ENCODE measurements around the gene LMTK3. TPM values are rescaled to one million over a fixed set of nuclear protein-coding genes. Genes with fewer than 3 reads are reported as not detected.

The LMTK3 gene
- total and polyA plus RNA-seq, 12 donors = 0.06 to 15.1 (median 2.2) TPM

DNA sequence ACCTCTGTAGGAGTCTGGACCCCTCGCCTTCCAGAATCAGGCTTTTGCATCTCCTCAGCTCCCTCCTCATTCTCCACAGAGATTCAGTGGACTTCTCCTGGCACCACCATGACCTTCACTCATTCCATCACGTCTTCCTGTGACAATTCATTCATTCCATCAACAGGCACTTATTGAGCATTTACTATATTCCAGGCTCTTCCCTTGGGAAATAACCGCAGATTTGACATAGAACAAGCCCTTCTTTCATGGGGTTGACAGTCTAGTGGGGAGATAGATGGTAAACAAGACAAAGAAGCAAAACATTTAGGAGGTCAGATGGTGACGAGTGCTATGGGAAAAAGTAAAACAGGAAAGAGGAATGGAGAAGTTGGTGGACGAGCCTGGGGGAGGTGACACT lies 37.7 kb upstream of the LMTK3 start:
- no peak overlapping the region for H3K27ac ChIP-seq
- no peaks in the 10 kb centered on the region for H3K9me3 ChIP-seq (replicated peaks in 1 of 3)
- no peaks in the 10 kb centered on the region for H3K36me3 ChIP-seq (replicated peaks in 1 of 2)
- no peak for TF ChIP-seq POLR2A (IDR thresholded peaks at IDR 0.05)
- TF ChIP-seq, protein P1, sequence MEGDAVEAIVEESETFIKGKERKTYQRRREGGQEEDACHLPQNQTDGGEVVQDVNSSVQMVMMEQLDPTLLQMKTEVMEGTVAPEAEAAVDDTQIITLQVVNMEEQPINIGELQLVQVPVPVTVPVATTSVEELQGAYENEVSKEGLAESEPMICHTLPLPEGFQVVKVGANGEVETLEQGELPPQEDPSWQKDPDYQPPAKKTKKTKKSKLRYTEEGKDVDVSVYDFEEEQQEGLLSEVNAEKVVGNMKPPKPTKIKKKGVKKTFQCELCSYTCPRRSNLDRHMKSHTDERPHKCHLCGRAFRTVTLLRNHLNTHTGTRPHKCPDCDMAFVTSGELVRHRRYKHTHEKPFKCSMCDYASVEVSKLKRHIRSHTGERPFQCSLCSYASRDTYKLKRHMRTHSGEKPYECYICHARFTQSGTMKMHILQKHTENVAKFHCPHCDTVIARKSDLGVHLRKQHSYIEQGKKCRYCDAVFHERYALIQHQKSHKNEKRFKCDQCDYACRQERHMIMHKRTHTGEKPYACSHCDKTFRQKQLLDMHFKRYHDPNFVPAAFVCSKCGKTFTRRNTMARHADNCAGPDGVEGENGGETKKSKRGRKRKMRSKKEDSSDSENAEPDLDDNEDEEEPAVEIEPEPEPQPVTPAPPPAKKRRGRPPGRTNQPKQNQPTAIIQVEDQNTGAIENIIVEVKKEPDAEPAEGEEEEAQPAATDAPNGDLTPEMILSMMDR (IDR thresholded peaks at IDR 0.05) = no peak
- intact Hi-C loops (cut with DNase I) = no loop called here
- no peak for DNase-seq
- H3K4me1 ChIP-seq (replicated peaks in 1 of 2) = peaks cover 3 to 10% of the 10 kb centered on the region in 2 donors
- H3K27me3 ChIP-seq = no peaks in the 10 kb centered on the region
- H3K4me3 ChIP-seq = no peak overlapping the region
- 66 to 70% (median 68%) methylated on average over 5 of the region's 5 CpGs for whole genome bisulfite sequencing, 4 donors

DNA sequence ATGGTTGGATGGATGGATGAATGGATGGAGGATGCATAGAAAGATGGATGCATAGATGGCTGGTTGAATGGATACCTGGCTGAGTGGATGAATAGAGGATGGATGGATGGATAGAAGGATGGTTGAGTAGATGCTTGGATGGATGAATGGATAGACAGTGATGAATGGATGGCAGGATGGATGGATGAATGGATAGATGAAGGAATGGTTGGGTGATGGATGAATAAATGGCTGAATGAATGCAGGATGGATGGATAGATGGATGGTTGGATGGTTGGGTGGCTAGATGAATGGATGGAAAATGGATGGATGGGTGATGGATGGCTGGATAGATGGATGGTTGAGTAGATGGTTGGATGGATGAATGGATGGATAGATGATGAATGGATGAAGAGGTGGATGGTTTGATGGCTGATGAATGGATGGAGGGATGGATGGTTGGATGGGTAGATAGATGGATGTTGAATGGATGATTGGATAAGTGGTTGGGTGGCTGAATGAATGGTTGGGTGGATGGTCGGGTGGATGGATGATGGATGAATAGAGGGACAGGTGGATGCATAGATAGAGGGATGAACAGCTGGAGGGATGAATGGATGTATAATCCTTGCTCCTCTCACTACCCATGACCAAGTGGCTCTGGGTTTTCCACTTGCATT lies 36.7 kb upstream of the LMTK3 start:
- TF ChIP-seq, protein P1 (IDR thresholded peaks at IDR 0.05) = no peak
- TF ChIP-seq POLR2A (IDR thresholded peaks at IDR 0.05) = no peak
- H3K36me3 ChIP-seq (replicated peaks in 1 of 2) = no peaks in the 10 kb centered on the region
- no peak for DNase-seq
- 78 to 100% (median 83%) methylated on average over 1 of the region's 1 CpG for WGBS, 4 donors
- intact Hi-C loops (cut with DNase I) = no loop called here
- H3K4me3 ChIP-seq = no peak overlapping the region
- no peaks in the 10 kb centered on the region for H3K27me3 ChIP-seq
- H3K27ac ChIP-seq = no peak overlapping the region
- H3K4me1 ChIP-seq (replicated peaks in 1 of 2) = peaks cover 0 to 2% of the 10 kb centered on the region in 2 donors
- no peaks in the 10 kb centered on the region for H3K9me3 ChIP-seq (replicated peaks in 1 of 3)

DNA sequence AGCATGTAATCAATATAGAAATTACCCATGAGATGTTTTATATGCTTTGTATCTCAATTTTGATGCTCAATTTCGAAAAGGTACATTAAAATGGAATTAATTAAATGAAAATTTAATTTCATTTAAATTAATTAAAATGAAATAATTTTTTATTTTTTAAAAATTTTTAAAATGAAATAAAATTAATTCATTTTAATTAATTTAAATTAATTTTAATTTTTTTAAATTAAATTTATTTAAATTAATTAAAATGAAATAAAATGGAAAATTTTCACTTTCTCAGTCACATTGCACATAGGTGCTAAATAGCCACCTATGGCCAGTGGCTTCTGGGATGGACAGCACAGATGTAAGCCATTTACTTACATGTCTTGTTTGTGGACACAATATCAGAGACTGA lies 36.1 kb upstream of the LMTK3 start:
- Histone ChIP-seq H3K9me3 (replicated peaks in 1 of 3) (no peaks in the 10 kb centered on the region), H3K36me3 (replicated peaks in 1 of 2) (no peaks in the 10 kb centered on the region), H3K4me3 (no peak overlapping the region), H3K27me3 (no peaks in the 10 kb centered on the region), H3K27ac (no peak overlapping the region), H3K4me1 (replicated peaks in 1 of 2) (no peaks in the 10 kb centered on the region)
- WGBS, 4 donors = 43 to 65% (median 63%) methylated on average over 1 of the region's 1 CpG
- no peak for TF ChIP-seq POLR2A (IDR thresholded peaks at IDR 0.05)
- TF ChIP-seq, protein P1 (IDR thresholded peaks at IDR 0.05) = no peak
- intact Hi-C loops (cut with DNase I) = no loop called here
- DNase-seq = no peak

DNA sequence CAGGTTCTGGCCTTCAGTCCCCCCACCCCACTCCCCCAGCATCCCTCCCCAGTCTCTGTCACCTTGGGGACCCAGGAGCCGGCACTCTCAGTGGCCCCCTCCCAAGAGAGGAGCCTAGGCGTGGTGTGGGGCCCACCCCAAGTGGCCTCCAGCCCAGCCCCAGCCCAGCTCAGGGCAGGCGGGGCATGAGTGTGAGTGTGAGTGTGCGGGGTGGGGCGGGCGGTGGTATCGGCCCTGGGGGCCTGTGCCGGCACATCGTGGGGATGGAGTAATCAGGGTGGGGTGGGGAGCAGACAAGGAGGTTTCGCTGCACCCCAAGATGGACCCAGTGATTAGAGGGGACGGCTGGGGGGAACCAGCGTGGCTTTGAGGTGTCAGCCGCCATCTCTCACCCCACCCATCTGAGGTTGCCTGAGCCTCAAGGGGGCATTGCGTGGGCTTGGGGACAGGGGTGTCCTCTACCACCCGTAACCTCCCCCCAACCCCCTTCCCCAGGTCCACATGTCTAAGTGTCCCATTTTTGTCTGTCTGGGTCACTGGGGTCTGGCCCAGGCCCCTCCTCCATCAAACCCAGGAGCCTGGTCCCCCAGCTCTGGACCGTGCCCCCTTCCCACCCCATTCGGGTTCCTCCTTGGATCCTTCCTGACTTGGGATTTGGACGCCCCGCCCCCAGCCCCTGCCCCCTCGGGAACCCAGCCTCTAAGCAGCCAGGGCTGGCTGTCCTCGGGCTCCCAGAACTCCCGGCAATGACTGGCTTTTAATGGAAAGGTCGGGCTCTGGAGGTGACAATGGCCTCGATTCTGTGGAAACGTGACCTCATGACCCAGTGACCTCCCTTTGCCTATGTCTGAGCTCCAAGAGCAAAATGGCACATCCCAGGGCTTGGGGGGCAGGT lies 33.5 kb upstream of the LMTK3 start:
- Histone ChIP-seq H3K9me3 (replicated peaks in 1 of 3) (no peaks in the 10 kb centered on the region), H3K4me3 (no peak overlapping the region), H3K4me1 (replicated peaks in 1 of 2) (no peaks in the 10 kb centered on the region), H3K36me3 (replicated peaks in 1 of 2) (no peaks in the 10 kb centered on the region), H3K27ac (no peak overlapping the region), H3K27me3 (no peaks in the 10 kb centered on the region)
- 53 to 57% (median 56%) methylated on average over 7 to 25 of the region's 25 CpGs for WGBS, 4 donors
- intact Hi-C loops (cut with DNase I) = no loop called here
- no peak for DNase-seq
- TF ChIP-seq, protein P1 (IDR thresholded peaks at IDR 0.05) = no peak
- no peak for TF ChIP-seq POLR2A (IDR thresholded peaks at IDR 0.05)
